ENCODE data around the gene PRKG2. TPM values are rescaled to one million over a fixed set of nuclear protein-coding genes. Genes with fewer than 3 reads are reported as not detected.

Gene PRKG2
- total and polyA plus RNA-seq, 10 of the 15 experiments (the other 5 are each of a cell fraction or from before 2014, with no cell fraction given), result not detected

- no peak for TF ChIP-seq JUNB (IDR thresholded peaks at IDR 0.05)
Measured at GRCh38 chr4:81180916-81181315, 34.1 kb downstream of the PRKG2 start (continued).

GRCh38 chr4:81179326-81179725 is 35.7 kb downstream of the PRKG2 start:
- H3K4me1 ChIP-seq (ENCODE audit: control insufficient read depth, insufficient read depth, low read length), result no peaks in the 10 kb centered on the region
- in situ Hi-C loops (cut with MboI) (no loop called here), intact Hi-C loops (cut with micrococcal nuclease; ENCODE audit: unreplicated experiment) (no loop called here)
- H3K9me3 ChIP-seq (replicated peaks; ENCODE audit: control insufficient read depth, insufficient read depth, low read length), result no peaks in the 10 kb centered on the region
- DNase-seq (ENCODE audit: low read depth, low spot score) (no peak), ATAC-seq (no peak), FAIRE-seq (no peak)
- CTCF ChIA-PET, result interaction anchor here (0.6 to 1.7 kb wide), 3 partner anchors 11 to 109 kb away, joined by 3 to 5 read pairs (median 3); no protein-coding TSS in a partner anchor
- H3K4me2 ChIP-seq (ENCODE audit: control insufficient read depth, insufficient read depth), result no peak overlapping the region
- no peak overlapping the region for H3K9ac ChIP-seq (ENCODE audit: control insufficient read depth, insufficient read depth, low read length)
- H3K79me2 ChIP-seq (ENCODE audit: control insufficient read depth, insufficient read depth, low read length), result no peaks in the 10 kb centered on the region
- no peak overlapping the region for H2AFZ ChIP-seq (ENCODE audit: control insufficient read depth, low read depth, low read length)
- no peak overlapping the region for H3K4me3 ChIP-seq
- TF ChIP-seq BHLHE40 (IDR thresholded peaks at IDR 0.05; ENCODE audit: borderline replicate concordance in 1 of 2, low read depth in 2 of 2, low read length in 1 of 2) (no peak), NRF1 (conservative IDR thresholded peaks at IDR 0.05; ENCODE audit: low read depth, low read length) (no peak), EED (IDR thresholded peaks at IDR 0.05; ENCODE audit: low read depth) (no peak), EGR1 (IDR thresholded peaks at IDR 0.05; ENCODE audit: borderline replicate concordance in 1 of 2, low read depth in 2 of 2, low read length in 2 of 2) (no peak), SIN3A (IDR thresholded peaks at IDR 0.05; ENCODE audit: low read depth, low read length) (no peak)
- H3K36me3 ChIP-seq (ENCODE audit: control insufficient read depth in 2 of 2, insufficient read depth in 2 of 2, low read length in 1 of 2), result no peaks in the 10 kb centered on the region
- POLR2A ChIA-PET, result interaction anchor here (0.6 kb wide), 1 partner anchor 15 kb away, joined by 3 read pairs; no protein-coding TSS in a partner anchor
- 19% methylated on average over 3 of the region's 3 CpGs for WGBS (ENCODE audit: insufficient coverage, insufficient replicate concordance, low lambda C conversion rate, missing lambda C conversion rate)
- SMC1A ChIA-PET (ENCODE audit: uncharacterized antibody, unreplicated experiment), result interaction anchor here (0.8 to 1.7 kb wide), 4 partner anchors 9 to 81 kb away, joined by 3 to 6 read pairs (median 4); no protein-coding TSS in a partner anchor
- BruUV-seq (replicated peaks), result no TSS peak
- RAD21 ChIA-PET (ENCODE audit: unreplicated experiment), result no interaction called here
- no peaks in the 10 kb centered on the region for H3K27me3 ChIP-seq (replicated peaks in 1 of 2; ENCODE audit: control insufficient read depth in 2 of 2, insufficient read depth in 2 of 2, low read length in 1 of 2)
- no peaks in the 10 kb centered on the region for H4K20me1 ChIP-seq (ENCODE audit: control insufficient read depth, insufficient read depth)
- H3K27ac ChIP-seq (ENCODE audit: control insufficient read depth, insufficient read depth), result no peak overlapping the region

- in situ Hi-C loops (cut with MboI), result no loop called here
- Histone ChIP-seq H3K27me3 (replicated peaks in 1 of 2; ENCODE audit: control insufficient read depth in 2 of 2, insufficient read depth in 2 of 2, low read length in 1 of 2) (no peaks in the 10 kb centered on the region), H3K36me3 (ENCODE audit: control insufficient read depth in 2 of 2, insufficient read depth in 2 of 2, low read length in 1 of 2) (no peaks in the 10 kb centered on the region), H3K9ac (ENCODE audit: control insufficient read depth, insufficient read depth, low read length) (no peak overlapping the region), H3K9me3 (replicated peaks; ENCODE audit: control insufficient read depth, insufficient read depth, low read length) (no peaks in the 10 kb centered on the region), H3K79me2 (ENCODE audit: control insufficient read depth, insufficient read depth, low read length) (no peaks in the 10 kb centered on the region), H3K4me2 (ENCODE audit: control insufficient read depth, insufficient read depth) (no peak overlapping the region), H3K27ac (ENCODE audit: control insufficient read depth, insufficient read depth) (no peak overlapping the region), H3K4me3 (no peak overlapping the region), H2AFZ (ENCODE audit: control insufficient read depth, low read depth, low read length) (no peak overlapping the region), H3K4me1 (ENCODE audit: control insufficient read depth, insufficient read depth, low read length) (no peaks in the 10 kb centered on the region), H4K20me1 (ENCODE audit: control insufficient read depth, insufficient read depth) (no peaks in the 10 kb centered on the region)
- CTCF ChIA-PET, result interaction anchor here (0.5 kb wide), 1 partner anchor 179 kb away, joined by 3 read pairs; no protein-coding TSS in a partner anchor
- SMC1A ChIA-PET (ENCODE audit: uncharacterized antibody, unreplicated experiment), result interaction anchor here (0.8 kb wide), 1 partner anchor 11 kb away, joined by 4 read pairs; no protein-coding TSS in a partner anchor
- intact Hi-C loops (cut with micrococcal nuclease; ENCODE audit: unreplicated experiment), result no loop called here
- no peak for ATAC-seq
- no peak for DNase-seq (ENCODE audit: low read depth, low spot score)
- WGBS (ENCODE audit: insufficient coverage, insufficient replicate concordance, low lambda C conversion rate, missing lambda C conversion rate), result 0% methylated on average over 1 of the region's 1 CpG
- BruUV-seq (replicated peaks), result no TSS peak
- RAD21 ChIA-PET (ENCODE audit: unreplicated experiment), result no interaction called here
- POLR2A ChIA-PET, result no interaction called here
- FAIRE-seq, result no peak
- TF ChIP-seq PAX8 (IDR thresholded peaks at IDR 0.05) (no peak), MLLT1 (IDR thresholded peaks at IDR 0.05) (no peak), E4F1 (IDR thresholded peaks at IDR 0.05; ENCODE audit: borderline replicate concordance, partially characterized antibody) (no peak), NR2C2 (IDR thresholded peaks at IDR 0.05; ENCODE audit: borderline replicate concordance, control insufficient read depth, insufficient read length, low read depth) (no peak)
Measured at GRCh38 chr4:81173213-81173612, 41.8 kb downstream of the PRKG2 start.
